Astrocyte (in vitro differentiated cells and primary cell): ENCODE data around the gene GMDS. TPM values are rescaled to one million over a fixed set of nuclear protein-coding genes. Genes with fewer than 3 reads are reported as not detected.

Experiments
- DNase-seq: peaks from one replicate; pipeline ENCODE4 v3.0.0-alpha.2; 2010; ENCODE audit warnings: low read depth
- FAIRE-seq: peaks from 2 replicates; lab custom pipeline; 2011; peaks lifted over from hg19 to GRCh38; lab: Jason Lieb, UNC
- H2AFZ ChIP-seq: 2 replicates; pipeline ENCODE4 v1.6.0; 2012; ENCODE audit warnings: low read depth, low read length, inconsistent platforms
- H3K27ac ChIP-seq: 2 replicates; pipeline ENCODE4 v1.5.1; 2011; ENCODE audit warnings: low read depth, low read length, inconsistent platforms
- H3K27me3 ChIP-seq: 2 replicates; pipeline ENCODE4 v1.6.0; 2011; ENCODE audit warnings: low read length, inconsistent platforms; ENCODE audit not compliant: insufficient read depth
- H3K36me3 ChIP-seq: 2 replicates; pipeline ENCODE4 v1.5.1; 2011; ENCODE audit warnings: low read length, inconsistent platforms; ENCODE audit not compliant: insufficient read depth
- H3K4me1 ChIP-seq: 2 replicates; pipeline ENCODE4 v1.5.1; 2011; ENCODE audit warnings: low read length, inconsistent platforms; ENCODE audit not compliant: insufficient read depth
- H3K4me2 ChIP-seq: 2 replicates; pipeline ENCODE4 v1.6.0; 2012; ENCODE audit warnings: low read length, inconsistent platforms
- H3K4me3 ChIP-seq: 2 replicates; pipeline ENCODE4 v1.5.1; 2011; ENCODE audit warnings: low read depth, mild to moderate bottlenecking, low read length, inconsistent platforms; ENCODE audit not compliant: insufficient read depth
- H3K79me2 ChIP-seq: 2 replicates; pipeline ENCODE4 v1.6.0; 2012; ENCODE audit warnings: mild to moderate bottlenecking, low read length, inconsistent platforms; ENCODE audit not compliant: insufficient read depth
- H3K9ac ChIP-seq: 2 replicates; pipeline ENCODE4 v1.6.0; 2012; ENCODE audit warnings: mild to moderate bottlenecking, low read length, inconsistent platforms
- H3K9me3 ChIP-seq: 2 replicates; pipeline ENCODE4 v1.5.1; 2012; ENCODE audit warnings: low read depth, mild to moderate bottlenecking, low read length, inconsistent platforms; ENCODE audit not compliant: insufficient read depth
- H4K20me1 ChIP-seq: 2 replicates; pipeline ENCODE4 v1.6.0; 2012; ENCODE audit warnings: low read length, inconsistent platforms; ENCODE audit not compliant: insufficient read depth
- H3K27ac Mint-ChIP-seq: one replicate; pipeline ENCODE4 v1.8.0; 2021; ENCODE audit warnings: mild to moderate bottlenecking, mixed read lengths; ENCODE audit not compliant: unreplicated experiment
- H3K27me3 Mint-ChIP-seq: one replicate; pipeline ENCODE4 v1.8.0; 2021; ENCODE audit warnings: low read depth, mixed read lengths; ENCODE audit not compliant: unreplicated experiment
- H3K36me3 Mint-ChIP-seq: one replicate; pipeline ENCODE4 v1.8.0; 2021; ENCODE audit warnings: low read depth, mixed read lengths; ENCODE audit not compliant: unreplicated experiment
- H3K4me1 Mint-ChIP-seq: one replicate; pipeline ENCODE4 v1.8.0; 2021; ENCODE audit warnings: low read depth, mixed read lengths; ENCODE audit not compliant: unreplicated experiment
- H3K4me3 Mint-ChIP-seq: one replicate; pipeline ENCODE4 v1.8.0; 2021; ENCODE audit warnings: mild to moderate bottlenecking, moderate library complexity, mixed read lengths; ENCODE audit not compliant: unreplicated experiment
- H3K9me3 Mint-ChIP-seq: one replicate; pipeline ENCODE4 v1.8.0; 2021; ENCODE audit warnings: mild to moderate bottlenecking, mixed read lengths; ENCODE audit not compliant: unreplicated experiment
- EZH2 ChIP-seq: IDR thresholded peaks from 2 replicates; pipeline ENCODE4 v1.6.1; 2012; ENCODE audit warnings: mild to moderate bottlenecking, low read length, inconsistent platforms; ENCODE audit not compliant: insufficient read depth
- total RNA-seq: library from RNA; stranded (reverse); gene quantifications from 2 replicates; pipeline ENCODE4 v1.2.1, GENCODE V29; 2021
- TF ChIP-seq, protein P1 (sequence below): IDR thresholded peaks from 2 replicates; pipeline ENCODE4 v1.5.1; 2011; ENCODE audit warnings: low read depth, mild to moderate bottlenecking, inconsistent platforms, low read length, moderate library complexity; ENCODE audit not compliant: insufficient read depth

Gene GMDS
- total RNA-seq, 1 donor from 2014 or later: 9.4 TPM

DNA sequence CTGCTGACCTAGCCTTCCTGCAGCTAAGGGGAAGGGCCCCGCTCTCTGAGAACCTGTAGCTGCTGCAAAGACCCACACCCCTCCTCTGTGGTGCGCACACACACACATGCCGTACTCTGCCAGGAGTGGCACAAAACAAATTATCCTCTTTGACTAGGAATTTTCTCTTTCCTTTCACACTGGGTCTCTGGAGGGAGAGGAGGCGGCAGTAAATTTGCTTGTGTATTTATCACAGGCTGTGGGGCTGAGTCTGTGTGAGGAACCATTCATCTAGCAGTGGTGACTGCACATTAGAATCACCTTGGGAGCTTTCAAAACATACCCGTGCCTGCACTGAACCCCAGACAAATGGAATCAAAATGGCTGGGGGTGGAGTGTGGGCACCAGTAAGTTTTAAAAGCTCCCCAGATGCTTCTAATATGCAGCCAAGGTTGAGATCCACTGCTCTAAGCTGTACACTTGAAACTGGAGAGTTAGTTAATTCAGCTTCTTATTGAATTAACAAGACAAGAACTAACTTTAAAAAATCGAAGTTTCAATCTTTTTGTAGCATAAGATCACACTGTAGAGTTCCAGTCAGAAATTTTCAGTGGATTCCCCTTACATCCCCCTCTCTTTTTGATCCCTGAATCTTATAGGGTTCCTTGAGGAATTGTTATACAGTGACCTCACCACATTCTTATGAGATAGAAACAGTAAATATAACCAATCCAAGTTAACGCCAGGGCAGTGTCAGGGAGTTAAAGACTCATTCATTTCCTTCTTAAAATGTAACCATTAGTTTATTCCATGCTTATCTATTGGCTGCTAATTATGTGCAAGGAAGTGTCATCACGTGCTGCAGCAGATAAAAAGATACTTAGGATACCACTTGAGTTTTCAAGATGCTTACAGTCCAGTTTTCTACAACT lies 29.8 kb upstream of the GMDS start:
- peaks cover 14% of the 10 kb centered on the region for H3K4me1 Mint-ChIP-seq
- peak overlapping the region; percentile 45 for H3K4me2 ChIP-seq

DNA sequence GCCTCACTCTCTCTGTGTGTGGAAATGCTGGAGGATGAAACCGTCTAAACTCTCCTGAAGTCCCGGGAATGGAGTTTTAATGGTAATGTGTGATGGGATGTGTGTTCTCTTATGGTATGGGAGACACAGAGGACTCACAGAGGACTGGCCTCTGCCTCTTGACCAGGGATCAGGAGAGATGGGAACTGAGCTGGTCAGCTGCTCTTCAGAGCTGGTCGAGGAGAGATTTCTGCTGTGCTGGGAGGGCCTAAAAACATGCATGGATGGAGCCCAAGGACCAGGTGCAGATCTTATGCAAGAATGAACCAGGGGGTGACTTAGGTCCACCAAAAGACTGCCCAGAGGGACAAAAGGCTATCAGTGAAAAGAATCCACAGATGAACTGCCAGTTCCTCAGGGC lies 27.3 kb upstream of the GMDS start:
- DNase-seq (no peak), FAIRE-seq (no peak)
- Histone ChIP-seq H3K9ac (no peak overlapping the region), H3K79me2 (no peaks in the 10 kb centered on the region), H3K9me3 (no peaks in the 10 kb centered on the region), H3K4me1 (peaks cover 5% of the 10 kb centered on the region), H3K36me3 (no peaks in the 10 kb centered on the region), H3K27me3 (no peaks in the 10 kb centered on the region), H2AFZ (no peak overlapping the region), H3K27ac (no peak overlapping the region), H3K4me2 (no peak overlapping the region), H3K4me3 (no peak overlapping the region), H4K20me1 (no peaks in the 10 kb centered on the region)
- Mint-ChIP-seq H3K4me1 (peaks cover 14% of the 10 kb centered on the region), H3K27ac (no peak overlapping the region), H3K27me3 (no peaks in the 10 kb centered on the region), H3K36me3 (peaks cover 12% of the 10 kb centered on the region), H3K4me3 (no peak overlapping the region), H3K9me3 (peaks cover 9% of the 10 kb centered on the region)
- no peak for TF ChIP-seq EZH2
- TF ChIP-seq, protein P1, sequence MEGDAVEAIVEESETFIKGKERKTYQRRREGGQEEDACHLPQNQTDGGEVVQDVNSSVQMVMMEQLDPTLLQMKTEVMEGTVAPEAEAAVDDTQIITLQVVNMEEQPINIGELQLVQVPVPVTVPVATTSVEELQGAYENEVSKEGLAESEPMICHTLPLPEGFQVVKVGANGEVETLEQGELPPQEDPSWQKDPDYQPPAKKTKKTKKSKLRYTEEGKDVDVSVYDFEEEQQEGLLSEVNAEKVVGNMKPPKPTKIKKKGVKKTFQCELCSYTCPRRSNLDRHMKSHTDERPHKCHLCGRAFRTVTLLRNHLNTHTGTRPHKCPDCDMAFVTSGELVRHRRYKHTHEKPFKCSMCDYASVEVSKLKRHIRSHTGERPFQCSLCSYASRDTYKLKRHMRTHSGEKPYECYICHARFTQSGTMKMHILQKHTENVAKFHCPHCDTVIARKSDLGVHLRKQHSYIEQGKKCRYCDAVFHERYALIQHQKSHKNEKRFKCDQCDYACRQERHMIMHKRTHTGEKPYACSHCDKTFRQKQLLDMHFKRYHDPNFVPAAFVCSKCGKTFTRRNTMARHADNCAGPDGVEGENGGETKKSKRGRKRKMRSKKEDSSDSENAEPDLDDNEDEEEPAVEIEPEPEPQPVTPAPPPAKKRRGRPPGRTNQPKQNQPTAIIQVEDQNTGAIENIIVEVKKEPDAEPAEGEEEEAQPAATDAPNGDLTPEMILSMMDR: no peak

More for the DNA sequence above, 29.8 kb upstream of the GMDS start:
- H3K27ac ChIP-seq: peak overlapping the region; percentile 7
- no peak overlapping the region for H3K4me3 ChIP-seq
- no peaks in the 10 kb centered on the region for H3K9me3 ChIP-seq
- H2AFZ ChIP-seq: peak overlapping the region; percentile 49
- H3K9ac ChIP-seq: no peak overlapping the region
- Mint-ChIP-seq H3K36me3 (peaks cover 18% of the 10 kb centered on the region), H3K27me3 (no peaks in the 10 kb centered on the region), H3K4me3 (no peak overlapping the region), H3K9me3 (peaks cover 13% of the 10 kb centered on the region), H3K27ac (peak overlapping the region; percentile 67)
- H3K27me3 ChIP-seq: no peaks in the 10 kb centered on the region
- DNase-seq (peak; percentile 69), FAIRE-seq (peak; percentile 45)
- no peak for TF ChIP-seq EZH2
- TF ChIP-seq, protein P1: no peak
- H4K20me1 ChIP-seq: no peaks in the 10 kb centered on the region
- no peaks in the 10 kb centered on the region for H3K36me3 ChIP-seq
- peaks cover 5% of the 10 kb centered on the region for H3K4me1 ChIP-seq
- no peaks in the 10 kb centered on the region for H3K79me2 ChIP-seq

DNA sequence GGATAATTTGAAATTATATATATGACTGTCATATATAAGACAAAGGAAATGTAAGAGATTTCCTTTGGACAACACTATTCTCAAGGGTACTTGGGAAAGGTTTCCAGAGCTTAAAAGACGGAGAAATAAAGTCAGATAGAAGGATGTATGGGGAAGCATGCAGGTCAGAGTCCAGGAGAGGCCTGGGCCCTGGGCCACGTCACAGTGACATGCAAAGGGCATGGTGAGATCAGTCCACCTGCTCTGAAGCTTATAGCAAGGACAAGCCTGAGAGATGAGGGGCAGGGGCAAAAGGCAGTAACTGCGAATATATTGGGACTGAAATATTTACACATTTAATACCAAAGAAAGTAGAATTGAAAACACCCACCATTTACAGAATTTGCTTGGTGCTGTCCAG lies 24.6 kb upstream of the GMDS start:
- Histone ChIP-seq H3K9ac (no peak overlapping the region), H3K79me2 (no peaks in the 10 kb centered on the region), H3K4me1 (no peaks in the 10 kb centered on the region), H4K20me1 (no peaks in the 10 kb centered on the region), H3K27ac (no peak overlapping the region), H3K9me3 (no peaks in the 10 kb centered on the region), H3K4me2 (no peak overlapping the region), H3K27me3 (no peaks in the 10 kb centered on the region), H3K4me3 (no peak overlapping the region), H2AFZ (no peak overlapping the region), H3K36me3 (no peaks in the 10 kb centered on the region)
- peaks cover 12% of the 10 kb centered on the region for H3K36me3 Mint-ChIP-seq
- peaks cover 7% of the 10 kb centered on the region for H3K4me1 Mint-ChIP-seq
- FAIRE-seq (no peak), DNase-seq (no peak)
- no peak overlapping the region for H3K27ac Mint-ChIP-seq
- H3K9me3 Mint-ChIP-seq: peaks cover 9% of the 10 kb centered on the region
- H3K4me3 Mint-ChIP-seq: no peak overlapping the region
- no peaks in the 10 kb centered on the region for H3K27me3 Mint-ChIP-seq
- TF ChIP-seq EZH2: no peak
- TF ChIP-seq, protein P1: no peak
